Ishikawa (cell line): Measurements from ENCODE around the gene LARGE2.

Experiments
- CEBPB ChIP-seq: IDR thresholded peaks from 2 replicates; pipeline ENCODE4 v1.6.1; 2012
- CREB1 ChIP-seq: IDR thresholded peaks from 2 replicates; pipeline ENCODE4 v1.6.1; 2012; ENCODE audit warnings: low read depth
- EGR1 ChIP-seq: IDR thresholded peaks from 2 replicates; pipeline ENCODE4 v1.6.1; 2012
- EP300 ChIP-seq: IDR thresholded peaks from 2 replicates; pipeline ENCODE4 v1.6.1; 2012; ENCODE audit warnings: borderline replicate concordance
- FOXM1 ChIP-seq: IDR thresholded peaks from 2 replicates; pipeline ENCODE4 v1.6.1; 2012; ENCODE audit warnings: low read depth, borderline replicate concordance
- NFIC ChIP-seq: IDR thresholded peaks from 2 replicates; pipeline ENCODE4 v1.6.1; 2012
- RAD21 ChIP-seq: IDR thresholded peaks from 2 replicates; pipeline ENCODE4 v1.6.1; 2012; ENCODE audit warnings: low read depth
- REST ChIP-seq: IDR thresholded peaks from 2 replicates; pipeline ENCODE4 v1.6.1; 2012; ENCODE audit warnings: low read depth, mild to moderate bottlenecking
- TAF1 ChIP-seq: IDR thresholded peaks from 2 replicates; pipeline ENCODE4 v1.6.1; 2012; ENCODE audit warnings: low read depth, mild to moderate bottlenecking
- TCF12 ChIP-seq: IDR thresholded peaks from 2 replicates; pipeline ENCODE4 v1.6.1; 2012; ENCODE audit warnings: low read depth
- TEAD4 ChIP-seq: IDR thresholded peaks from 2 replicates; pipeline ENCODE4 v1.6.1; 2012
- YY1 ChIP-seq: IDR thresholded peaks from 2 replicates; pipeline ENCODE4 v1.6.1; 2012; ENCODE audit warnings: low read depth
- ZBTB7A ChIP-seq: IDR thresholded peaks from 2 replicates; pipeline ENCODE4 v1.6.1; 2012; ENCODE audit warnings: low read depth
- TF ChIP-seq, protein P1 (sequence below): IDR thresholded peaks from 2 replicates; pipeline ENCODE4 v1.6.1; 2012
- TF ChIP-seq, protein P2 (sequence below): IDR thresholded peaks from 2 replicates; pipeline ENCODE4 v1.6.1; 2012

LARGE2 gene

GRCh38 chr11:45890886-45891550, 31.4 kb upstream of the LARGE2 start:
- TF ChIP-seq TEAD4 = no peak

GRCh38 chr11:45892856-45893255, 29.6 kb upstream of the LARGE2 start:
- TF ChIP-seq TEAD4 = no peak
- no peak for TF ChIP-seq FOXM1
- TF ChIP-seq CEBPB = no peak
- TF ChIP-seq CREB1 = no peak
- no peak for TF ChIP-seq NFIC
- TF ChIP-seq TAF1 = no peak
- no peak for TF ChIP-seq YY1
- no peak for TF ChIP-seq TCF12
- no peak for TF ChIP-seq ZBTB7A
- TF ChIP-seq EGR1 = no peak
- no peak for TF ChIP-seq EP300

DNA sequence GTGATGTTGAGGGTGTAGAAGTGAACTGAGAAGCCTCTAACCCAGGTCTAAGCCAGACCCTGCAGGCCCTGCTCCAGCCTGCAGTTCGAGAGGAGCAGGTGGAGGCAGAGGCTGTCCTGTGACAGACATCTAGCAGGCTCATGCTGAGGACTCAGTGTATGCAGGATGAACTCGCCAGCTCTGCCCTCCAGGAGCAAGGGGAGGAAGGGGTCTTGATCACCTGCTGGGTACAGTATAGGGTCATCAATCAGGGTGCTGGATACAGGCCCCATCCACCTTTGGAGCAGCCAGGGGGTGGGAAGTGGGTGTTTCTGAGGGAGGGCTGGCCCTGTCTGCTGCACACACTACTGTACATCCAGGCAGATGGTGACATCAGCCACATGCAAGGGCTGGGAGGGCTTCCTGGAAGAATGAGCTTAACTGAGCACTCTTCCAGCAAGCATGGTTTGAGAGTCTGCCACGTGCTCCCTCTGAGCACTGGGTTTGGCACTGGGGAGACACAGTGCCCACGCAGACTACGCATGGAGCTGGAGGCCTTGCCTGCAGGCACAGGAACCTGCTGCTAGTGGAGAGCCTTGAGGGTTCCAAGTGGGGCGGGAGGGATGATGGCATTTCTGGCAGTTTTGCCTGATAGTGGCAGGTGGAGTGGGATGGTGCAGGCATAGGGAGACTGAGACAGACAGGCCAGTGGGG, 27.8 kb upstream of the LARGE2 start:
- no peak for TF ChIP-seq ZBTB7A
- no peak for TF ChIP-seq FOXM1
- no peak for TF ChIP-seq TEAD4
- no peak for TF ChIP-seq CEBPB
- no peak for TF ChIP-seq EGR1
- no peak for TF ChIP-seq EP300
- no peak for TF ChIP-seq TCF12
- no peak for TF ChIP-seq YY1
- TF ChIP-seq TAF1 = no peak
- TF ChIP-seq REST = no peak
- TF ChIP-seq RAD21 = no peak
- TF ChIP-seq, protein P1, sequence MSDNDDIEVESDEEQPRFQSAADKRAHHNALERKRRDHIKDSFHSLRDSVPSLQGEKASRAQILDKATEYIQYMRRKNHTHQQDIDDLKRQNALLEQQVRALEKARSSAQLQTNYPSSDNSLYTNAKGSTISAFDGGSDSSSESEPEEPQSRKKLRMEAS = no peak
- no peak for TF ChIP-seq CREB1
- TF ChIP-seq, protein P2, sequence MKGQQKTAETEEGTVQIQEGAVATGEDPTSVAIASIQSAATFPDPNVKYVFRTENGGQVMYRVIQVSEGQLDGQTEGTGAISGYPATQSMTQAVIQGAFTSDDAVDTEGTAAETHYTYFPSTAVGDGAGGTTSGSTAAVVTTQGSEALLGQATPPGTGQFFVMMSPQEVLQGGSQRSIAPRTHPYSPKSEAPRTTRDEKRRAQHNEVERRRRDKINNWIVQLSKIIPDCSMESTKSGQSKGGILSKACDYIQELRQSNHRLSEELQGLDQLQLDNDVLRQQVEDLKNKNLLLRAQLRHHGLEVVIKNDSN = no peak
- TF ChIP-seq NFIC = no peak

DNA sequence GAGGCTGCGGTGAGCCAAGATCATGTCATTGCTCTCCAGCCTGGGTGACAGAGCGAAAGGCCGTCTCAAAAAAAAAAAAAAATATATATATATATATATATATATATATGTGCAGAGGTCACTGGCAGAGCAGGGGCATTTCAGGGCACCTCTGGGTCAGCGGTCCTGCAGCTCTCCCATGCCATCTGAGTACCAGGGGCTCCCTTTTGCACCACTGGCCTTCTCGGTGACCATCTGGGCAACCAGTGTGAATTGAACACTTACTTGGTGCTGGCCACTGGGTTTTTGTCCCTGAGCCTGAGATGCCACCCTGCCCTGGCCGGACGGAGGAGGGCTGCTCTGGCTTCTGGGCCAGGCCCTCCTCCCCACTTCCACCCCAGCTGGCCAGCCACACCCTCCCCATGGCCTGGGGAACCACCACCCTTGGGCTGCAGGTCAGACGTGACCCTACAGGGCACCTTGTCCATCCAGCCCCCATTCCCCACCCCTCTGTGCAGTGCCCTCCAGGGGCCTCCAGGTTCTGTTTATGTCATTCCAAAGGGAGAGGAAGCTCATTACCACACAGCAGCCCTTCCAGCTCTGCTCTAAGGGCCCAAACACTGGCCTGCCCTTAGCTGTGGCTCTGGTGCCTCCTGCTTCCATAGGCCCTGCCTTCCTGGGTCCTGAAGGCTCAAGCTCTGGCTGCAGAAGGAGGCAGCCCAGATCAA, 26.8 kb upstream of the LARGE2 start:
- no peak for TF ChIP-seq REST
- TF ChIP-seq EGR1 = no peak
- TF ChIP-seq NFIC = no peak
- TF ChIP-seq FOXM1 = no peak
- TF ChIP-seq, protein P2 = no peak

- no peak for TF ChIP-seq FOXM1
- TF ChIP-seq CEBPB = no peak
- TF ChIP-seq NFIC = no peak
- TF ChIP-seq RAD21 = no peak
- TF ChIP-seq EP300 = no peak
- TF ChIP-seq TAF1 = no peak
- no peak for TF ChIP-seq YY1
- TF ChIP-seq, protein P1 = no peak
- no peak for TF ChIP-seq EGR1
- no peak for TF ChIP-seq CREB1
- TF ChIP-seq ZBTB7A = 0 out of 2 replicates have a peak, but pooled peaks have one; percentile 37
- TF ChIP-seq, protein P2 = no peak
- TF ChIP-seq TCF12 = no peak
- TF ChIP-seq REST = peak; percentile 64
- no peak for TF ChIP-seq TEAD4
Observed at GRCh38 chr11:45896422-45896984, 26.0 kb upstream of the LARGE2 start.
